ENCODE data around the gene CD300A. TPM values are rescaled to one million over a fixed set of nuclear protein-coding genes. Genes with fewer than 3 reads are reported as not detected.

CD300A gene
- total RNA-seq, 2 donors from 2014 or later: 2.0 to 3.1 TPM

DNA sequence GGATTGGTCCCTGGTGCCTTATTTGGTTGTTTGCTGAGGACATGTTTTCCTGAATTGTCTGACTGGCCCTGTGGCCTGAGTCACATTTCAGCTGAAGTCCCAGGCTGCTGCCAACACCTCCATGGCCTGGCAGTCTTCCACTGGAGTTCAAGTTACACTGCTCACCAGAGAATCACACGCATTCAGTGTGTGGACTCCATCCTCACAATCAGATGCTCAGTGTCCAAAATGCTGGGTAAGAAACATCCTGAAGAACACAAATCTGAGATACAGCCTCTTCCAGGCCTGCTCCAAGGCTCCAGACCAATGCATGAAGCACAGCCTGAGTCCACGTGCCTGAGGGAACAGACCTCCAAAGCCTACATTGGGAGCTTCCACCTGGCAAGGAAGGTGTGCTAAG, 45.6 kb downstream of the CD300A start:
- H3K9me3 ChIP-seq: no peaks in the 10 kb centered on the region
- no peaks in the 10 kb centered on the region for H3K36me3 ChIP-seq (replicated peaks in 1 of 2; ENCODE audit: insufficient read depth in 1 of 2, low read depth in 2 of 2)
- intact Hi-C loops (cut with DNase I): no loop called here
- WGBS, 2 donors: 55 to 81% methylated on average over 1 to 2 of the region's 2 CpGs
- H3K4me1 ChIP-seq: no peaks in the 10 kb centered on the region
- peak overlapping the region in 1 of 4 donors; percentile 36 for H3K27ac ChIP-seq
- no peak for ATAC-seq
- TF ChIP-seq POLR2A (IDR thresholded peaks at IDR 0.05): no peak
- TF ChIP-seq, protein P1, sequence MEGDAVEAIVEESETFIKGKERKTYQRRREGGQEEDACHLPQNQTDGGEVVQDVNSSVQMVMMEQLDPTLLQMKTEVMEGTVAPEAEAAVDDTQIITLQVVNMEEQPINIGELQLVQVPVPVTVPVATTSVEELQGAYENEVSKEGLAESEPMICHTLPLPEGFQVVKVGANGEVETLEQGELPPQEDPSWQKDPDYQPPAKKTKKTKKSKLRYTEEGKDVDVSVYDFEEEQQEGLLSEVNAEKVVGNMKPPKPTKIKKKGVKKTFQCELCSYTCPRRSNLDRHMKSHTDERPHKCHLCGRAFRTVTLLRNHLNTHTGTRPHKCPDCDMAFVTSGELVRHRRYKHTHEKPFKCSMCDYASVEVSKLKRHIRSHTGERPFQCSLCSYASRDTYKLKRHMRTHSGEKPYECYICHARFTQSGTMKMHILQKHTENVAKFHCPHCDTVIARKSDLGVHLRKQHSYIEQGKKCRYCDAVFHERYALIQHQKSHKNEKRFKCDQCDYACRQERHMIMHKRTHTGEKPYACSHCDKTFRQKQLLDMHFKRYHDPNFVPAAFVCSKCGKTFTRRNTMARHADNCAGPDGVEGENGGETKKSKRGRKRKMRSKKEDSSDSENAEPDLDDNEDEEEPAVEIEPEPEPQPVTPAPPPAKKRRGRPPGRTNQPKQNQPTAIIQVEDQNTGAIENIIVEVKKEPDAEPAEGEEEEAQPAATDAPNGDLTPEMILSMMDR (IDR thresholded peaks at IDR 0.05): no peak
- DNase-seq: no peak
- no peaks in the 10 kb centered on the region for H3K27me3 ChIP-seq
- no peak overlapping the region for H3K4me3 ChIP-seq

DNA sequence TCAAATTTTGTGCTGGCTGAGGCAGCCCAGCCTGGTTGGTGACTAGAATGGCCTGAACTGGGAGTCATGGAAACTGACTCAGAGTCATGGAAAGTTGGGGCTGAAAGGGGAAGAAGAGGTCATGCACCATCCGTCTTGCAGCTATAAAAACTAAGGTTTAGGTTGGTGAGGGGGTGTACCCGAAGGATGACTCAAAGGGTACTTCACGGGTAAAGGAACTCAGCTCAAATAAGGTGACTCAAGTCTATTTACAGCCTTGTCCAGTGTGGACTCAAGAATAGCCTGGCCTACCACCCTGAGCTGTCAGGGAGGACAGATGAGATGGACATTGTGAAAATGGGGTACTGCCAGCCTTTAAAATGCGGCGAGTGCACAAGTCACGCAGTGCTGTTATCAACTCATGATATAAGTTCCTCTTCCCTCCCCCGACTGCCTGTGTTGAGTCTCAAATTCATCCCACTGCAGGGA, 46.2 kb downstream of the CD300A start:
- H3K27ac ChIP-seq: peak overlapping the region in 1 of 4 donors; percentile 36
- DNase-seq: peak in 1 of 4 donors; percentile 51

DNA sequence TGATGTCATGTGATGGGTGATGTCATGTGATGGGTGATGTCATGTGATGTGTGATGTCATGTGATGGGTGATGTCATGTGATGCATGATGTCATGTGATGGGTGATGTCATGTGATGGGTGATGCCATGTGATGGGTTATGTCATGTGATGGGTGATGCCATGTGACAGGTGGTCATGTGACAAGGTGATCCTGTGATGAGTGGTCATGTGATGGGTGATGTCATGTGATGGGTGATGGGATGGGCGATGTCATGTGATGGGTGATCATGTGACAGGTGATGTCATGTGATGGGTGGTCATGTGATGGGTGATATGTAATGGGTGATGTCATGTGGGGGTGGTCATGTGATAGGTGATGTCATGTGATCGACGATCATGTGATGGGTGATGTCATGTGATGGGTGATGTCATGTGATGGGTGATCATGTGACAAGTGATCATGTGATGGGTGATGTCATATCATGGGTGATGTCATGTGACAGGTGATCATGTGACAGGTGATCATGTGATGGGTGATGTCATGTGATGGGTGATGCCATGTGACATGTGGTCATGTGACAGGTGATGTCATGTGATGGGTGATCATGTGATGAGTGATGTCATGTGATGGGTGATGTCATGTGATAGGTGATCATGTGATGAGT, 47.7 kb downstream of the CD300A start:
- 59 to 81% methylated on average over 3 of the region's 3 CpGs for WGBS, 2 donors
- ATAC-seq (no peak), DNase-seq (peak in 1 of 4 donors; percentile 44)
- Histone ChIP-seq H3K27ac (no peak overlapping the region), H3K27me3 (no peaks in the 10 kb centered on the region), H3K9me3 (peaks cover 0 to 4% (median 0%) of the 10 kb centered on the region in 3 donors), H3K36me3 (replicated peaks in 1 of 2; ENCODE audit: insufficient read depth in 1 of 2, low read depth in 2 of 2) (no peaks in the 10 kb centered on the region), H3K4me1 (no peaks in the 10 kb centered on the region), H3K4me3 (no peak overlapping the region)
- intact Hi-C loops (cut with DNase I): no loop called here
- TF ChIP-seq POLR2A (IDR thresholded peaks at IDR 0.05): no peak
- TF ChIP-seq, protein P1 (IDR thresholded peaks at IDR 0.05): no peak

More for the DNA sequence above, 46.2 kb downstream of the CD300A start:
- WGBS, 2 donors: 61 to 83% methylated on average over 7 of the region's 7 CpGs
- no peaks in the 10 kb centered on the region for H3K36me3 ChIP-seq (replicated peaks in 1 of 2; ENCODE audit: insufficient read depth in 1 of 2, low read depth in 2 of 2)
- no peak for ATAC-seq
- intact Hi-C loops (cut with DNase I): no loop called here
- no peaks in the 10 kb centered on the region for H3K27me3 ChIP-seq
- TF ChIP-seq, protein P1 (IDR thresholded peaks at IDR 0.05): no peak
- TF ChIP-seq POLR2A (IDR thresholded peaks at IDR 0.05): no peak
- no peak overlapping the region for H3K4me3 ChIP-seq
- no peaks in the 10 kb centered on the region for H3K9me3 ChIP-seq
- no peaks in the 10 kb centered on the region for H3K4me1 ChIP-seq

DNA sequence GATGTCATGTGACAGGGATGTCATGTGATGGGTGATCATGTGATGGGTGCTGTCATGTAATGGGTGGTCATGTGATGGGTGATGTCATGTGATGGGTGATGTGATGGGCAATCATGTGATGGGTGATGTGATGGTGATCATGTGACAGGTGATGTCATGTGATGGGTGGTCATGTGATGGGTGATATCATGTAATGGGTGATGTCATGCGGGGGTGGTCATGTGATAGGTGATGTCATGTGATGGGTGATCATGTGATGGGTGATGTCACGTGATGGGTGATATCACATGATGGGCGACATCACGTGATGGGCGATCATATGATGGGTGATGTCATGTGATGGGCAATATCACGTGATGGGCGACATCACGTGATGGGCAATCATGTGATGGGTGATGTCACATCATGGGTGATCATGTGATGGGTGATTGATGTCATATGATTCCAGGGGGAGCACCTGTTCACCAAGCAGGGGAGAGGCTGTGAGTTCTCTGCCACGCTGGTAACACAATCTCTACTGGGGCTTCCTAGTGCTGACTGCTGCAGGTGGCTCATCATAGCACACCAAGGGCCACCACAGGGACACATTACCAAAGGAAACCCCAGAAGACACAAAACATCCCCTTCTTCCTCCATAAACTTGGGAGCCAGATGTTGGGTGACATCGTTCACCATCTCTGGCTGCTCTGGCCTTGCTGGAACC, 48.3 kb downstream of the CD300A start:
- intact Hi-C loops (cut with DNase I): no loop called here

More for the DNA sequence above, 48.3 kb downstream of the CD300A start:
- DNase-seq (peak in 1 of 4 donors; percentile 45), ATAC-seq (no peak)
- Histone ChIP-seq H3K27me3 (no peaks in the 10 kb centered on the region), H3K4me1 (no peaks in the 10 kb centered on the region), H3K27ac (no peak overlapping the region), H3K36me3 (replicated peaks in 1 of 2; ENCODE audit: insufficient read depth in 1 of 2, low read depth in 2 of 2) (no peaks in the 10 kb centered on the region), H3K4me3 (no peak overlapping the region), H3K9me3 (peaks cover 0 to 4% (median 0%) of the 10 kb centered on the region in 3 donors)
- no peak for TF ChIP-seq POLR2A (IDR thresholded peaks at IDR 0.05)
- TF ChIP-seq, protein P1 (IDR thresholded peaks at IDR 0.05): no peak
- 77 to 84% methylated on average over 10 of the region's 10 CpGs for WGBS, 2 donors

Data from body of pancreas (tissue), 4 donors.